Measurements from ENCODE around the gene GRM3.

GRM3 gene

DNA sequence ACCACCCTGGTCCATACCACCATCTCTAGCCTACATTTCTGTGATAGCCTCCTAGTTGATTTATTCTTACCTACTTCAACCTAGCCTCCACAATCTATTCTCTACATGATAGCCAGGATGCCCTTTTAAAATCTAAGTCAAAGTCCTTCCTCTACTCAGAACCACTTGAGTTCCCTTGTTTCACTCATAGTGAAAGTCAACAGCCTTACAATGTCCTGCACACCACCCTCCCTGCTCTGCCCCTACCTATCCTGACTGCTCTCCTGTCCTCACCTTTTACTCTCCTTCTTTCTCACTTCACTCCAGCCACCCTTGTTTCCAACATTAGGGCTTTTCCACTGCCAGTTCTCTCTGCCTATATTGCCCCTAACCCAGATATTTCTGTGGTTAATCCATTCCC, 146.7 kb downstream of the GRM3 start:
- DNase-seq = no peak

DNA sequence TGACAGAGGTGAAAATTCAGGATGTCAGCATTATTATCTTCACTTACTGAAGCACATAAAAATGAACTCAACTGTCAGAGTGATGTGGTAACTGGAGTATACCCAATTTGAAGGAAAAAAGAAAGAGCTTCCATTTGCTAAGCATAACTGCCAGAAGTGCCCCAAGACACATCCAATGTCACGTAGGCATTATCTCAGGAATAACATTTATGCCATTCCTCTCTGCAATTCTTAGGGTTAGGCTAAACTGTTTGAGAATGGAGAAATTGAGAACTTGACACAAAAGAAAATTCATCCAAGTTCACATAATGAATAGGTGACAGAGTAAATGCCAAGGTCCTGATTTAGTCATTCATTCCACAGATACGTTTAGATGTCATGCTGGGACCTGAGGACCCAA, 148.6 kb downstream of the GRM3 start:
- no peak for DNase-seq

DNA sequence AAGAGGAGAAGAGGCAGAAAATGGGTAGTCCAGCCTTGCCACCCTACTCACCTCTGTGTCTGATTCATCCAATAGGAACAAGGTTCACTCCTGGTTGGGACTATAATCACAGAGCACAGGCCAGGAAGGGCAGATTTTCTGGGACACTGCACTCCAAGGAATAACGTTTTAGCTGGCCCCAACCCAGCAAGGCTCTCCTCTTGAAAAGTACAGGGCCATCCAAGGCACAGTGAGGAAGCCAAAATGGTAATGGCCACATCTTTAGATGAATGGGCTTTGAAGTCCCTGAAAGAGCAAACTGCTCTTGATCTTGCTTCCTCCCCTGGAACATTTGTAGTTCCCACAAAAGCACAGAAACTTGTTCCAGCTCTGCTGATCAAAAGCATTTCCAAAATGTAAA, 149.4 kb downstream of the GRM3 start:
- DNase-seq = no peak

DNA sequence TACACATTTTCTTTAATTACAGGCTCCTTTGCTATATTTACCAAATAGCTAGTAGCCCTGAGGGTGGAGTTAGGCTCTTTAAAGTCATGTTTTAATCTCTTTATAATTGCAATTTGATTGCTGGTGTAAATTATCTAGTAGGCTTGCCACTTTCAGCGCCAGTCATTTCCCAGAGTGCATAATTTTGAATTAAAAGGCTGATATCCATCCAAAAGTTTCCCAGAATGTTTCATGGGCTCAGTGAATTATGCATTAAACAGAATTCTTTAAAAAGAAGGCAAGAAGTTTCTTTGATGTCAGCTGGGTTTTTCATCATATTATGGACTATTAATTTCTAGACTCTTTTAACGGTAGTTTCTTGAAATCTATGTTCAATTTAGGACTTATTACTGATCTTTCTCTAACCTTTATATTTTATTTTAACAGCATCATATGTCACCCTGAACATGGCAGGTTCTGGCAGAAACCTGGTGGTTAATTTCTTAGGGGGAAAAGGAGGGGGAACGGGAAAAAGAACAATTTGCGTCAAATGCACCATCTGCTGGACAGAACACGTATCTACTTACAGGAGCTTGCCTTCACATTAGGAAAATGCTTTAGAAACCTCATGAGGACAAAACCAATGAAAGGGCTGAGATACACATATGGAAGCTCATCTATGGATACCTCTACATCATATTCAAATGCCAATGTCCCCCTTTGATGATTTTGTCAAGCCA, 171.1 kb downstream of the GRM3 start:
- no peak for DNase-seq

DNA sequence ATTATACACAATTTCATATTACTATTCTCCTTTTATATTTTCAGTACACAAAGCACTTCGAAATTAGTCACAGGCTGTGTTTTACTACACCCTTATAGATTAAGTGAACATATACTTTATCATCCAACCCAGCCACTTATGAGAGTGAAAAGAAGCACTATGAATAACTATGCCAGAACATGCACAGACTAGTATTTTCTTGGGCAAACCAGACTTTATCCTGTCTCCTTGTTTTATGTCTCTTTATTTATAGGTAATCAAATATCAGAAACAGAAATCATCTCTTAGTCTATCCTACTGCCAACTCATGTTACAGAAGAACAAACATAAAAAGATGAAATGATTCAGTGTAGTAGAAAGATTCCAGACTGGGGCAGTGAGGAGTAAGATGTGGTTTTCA, 171.8 kb downstream of the GRM3 start:
- DNase-seq = no peak

DNA sequence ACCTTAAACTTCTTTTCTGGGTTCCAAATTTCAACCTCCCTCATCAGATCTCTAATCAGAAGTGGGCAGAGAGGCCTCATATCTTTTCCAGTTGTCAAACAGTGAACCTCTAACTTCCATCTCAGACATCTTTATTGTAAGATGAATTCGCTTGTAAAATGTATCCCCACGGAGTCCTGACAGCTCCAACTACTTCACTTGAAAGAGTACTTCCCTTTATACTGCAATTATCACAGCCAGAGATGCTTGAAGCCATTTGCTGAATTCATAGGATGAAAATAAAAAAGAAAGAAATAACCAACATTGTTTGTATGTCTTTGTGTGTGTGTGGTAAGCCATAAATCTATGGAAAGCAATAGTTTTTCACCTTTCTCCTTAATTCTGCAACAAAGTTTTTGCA, 175.2 kb downstream of the GRM3 start:
- DNase-seq = no peak

DNA sequence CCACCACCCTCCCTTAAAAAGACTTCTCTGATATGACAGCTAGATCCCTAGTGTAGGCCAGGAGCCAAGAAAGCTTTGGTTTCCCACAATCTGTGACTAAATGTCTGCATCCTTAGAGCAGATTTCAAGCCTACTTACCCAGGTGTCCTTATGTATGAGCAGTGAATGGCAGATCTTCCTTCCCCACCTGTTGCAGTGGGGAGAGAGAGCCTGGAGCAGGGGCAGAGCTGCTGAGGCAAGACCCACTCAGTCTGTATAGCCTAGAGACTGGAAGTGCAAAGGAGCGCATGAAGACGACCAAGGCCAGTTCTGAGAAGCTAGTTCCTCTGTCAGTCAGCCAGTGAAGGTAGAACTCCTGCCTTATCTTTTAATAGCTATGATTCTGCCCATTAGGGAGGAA, 180.1 kb downstream of the GRM3 start:
- DNase-seq = no peak

DNA sequence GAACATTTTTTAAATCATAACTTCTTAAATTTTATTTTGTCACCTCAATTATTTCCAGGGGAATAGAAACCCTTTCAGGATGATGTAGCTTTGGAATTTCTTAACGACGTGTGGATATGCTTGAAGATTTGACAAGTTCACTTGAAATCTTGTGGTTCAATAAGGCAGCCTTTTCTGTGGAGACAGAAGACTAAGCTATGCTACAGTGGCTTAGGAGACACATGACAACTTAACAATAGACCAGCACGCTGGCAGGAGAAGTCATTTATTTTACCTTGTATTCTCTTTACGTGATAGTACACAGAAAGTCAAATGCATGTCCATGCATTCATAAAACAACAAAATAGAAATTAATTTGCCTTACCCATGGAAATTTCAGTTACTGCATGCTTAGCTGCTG, 181.6 kb downstream of the GRM3 start:
- no peak for DNase-seq

DNA sequence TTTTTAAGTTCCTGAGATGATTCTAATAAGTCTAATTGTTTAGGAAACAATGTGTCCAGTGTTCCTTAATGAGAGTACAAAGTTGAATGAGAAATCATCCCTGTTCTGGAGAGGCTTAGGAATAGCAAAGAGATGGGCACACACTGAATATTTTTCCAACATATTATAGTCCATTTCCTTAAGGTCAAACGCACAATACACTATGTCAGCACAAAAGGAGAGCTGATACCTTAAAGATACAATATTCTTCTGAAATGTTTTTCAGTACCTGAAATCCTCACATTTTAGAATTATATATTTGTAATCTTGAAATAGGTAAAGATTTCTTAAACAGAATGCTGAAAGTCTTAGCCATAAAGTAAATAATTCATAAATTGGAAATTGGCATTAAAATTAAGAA, 183.2 kb downstream of the GRM3 start:
- no peak for DNase-seq

DNA sequence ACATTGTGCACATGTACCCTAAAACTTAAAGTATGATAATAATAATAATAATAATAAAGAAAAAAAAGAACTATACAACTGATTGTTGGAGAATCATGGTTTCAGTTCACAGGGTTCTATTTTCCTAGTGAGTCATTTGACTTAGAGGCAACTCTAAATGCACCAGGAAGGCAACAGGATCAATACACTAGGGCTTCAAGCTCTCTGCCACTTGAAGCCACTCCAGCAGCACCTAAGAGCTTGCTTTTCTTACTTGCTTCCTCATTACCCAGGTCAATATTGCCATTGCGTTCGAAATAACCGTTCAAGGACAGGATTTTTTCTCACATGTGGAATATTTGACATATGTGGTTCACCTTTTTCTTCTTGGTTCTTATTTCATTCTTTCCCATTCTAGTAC, 189.7 kb downstream of the GRM3 start:
- DNase-seq = no peak

DNA sequence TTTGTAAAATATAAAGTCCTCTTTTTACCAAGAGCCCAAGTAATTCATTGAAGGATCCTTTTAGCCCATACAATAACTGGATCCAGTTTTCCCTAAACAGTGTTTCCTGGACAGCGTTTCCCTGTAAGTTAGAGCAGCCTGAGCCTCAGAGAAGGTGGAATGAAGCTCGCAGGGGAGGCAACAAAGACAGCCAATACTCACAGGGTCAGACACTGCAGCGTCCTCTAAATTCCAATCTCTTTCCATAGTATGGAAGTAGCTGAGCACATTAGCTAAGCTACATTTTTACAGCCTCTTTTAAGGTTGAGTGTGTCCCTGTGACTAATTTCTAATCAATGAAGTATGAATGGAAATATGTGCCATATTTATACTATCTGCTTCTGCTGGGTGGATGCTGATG, 193.5 kb downstream of the GRM3 start:
- DNase-seq = no peak

DNA sequence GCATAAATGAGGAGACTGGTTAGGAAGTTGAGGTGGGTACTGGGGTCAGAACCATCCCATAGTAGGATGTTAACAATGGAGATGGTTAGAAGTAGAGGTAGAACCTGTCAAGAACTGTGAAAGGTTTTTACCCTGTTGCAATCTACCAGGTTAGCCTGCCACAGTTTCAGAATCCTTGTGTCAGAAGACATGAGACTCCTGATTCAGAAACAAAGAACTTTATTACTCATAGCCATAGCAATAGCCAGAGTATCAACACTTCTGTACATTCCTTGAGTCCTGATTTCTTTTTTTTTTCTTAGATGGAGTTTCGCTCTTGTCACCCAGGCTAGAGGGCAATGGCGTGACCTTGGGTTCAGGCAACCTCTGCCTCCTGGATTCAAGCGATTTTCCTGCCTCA, 200.9 kb downstream of the GRM3 start:
- no peak for DNase-seq

DNA sequence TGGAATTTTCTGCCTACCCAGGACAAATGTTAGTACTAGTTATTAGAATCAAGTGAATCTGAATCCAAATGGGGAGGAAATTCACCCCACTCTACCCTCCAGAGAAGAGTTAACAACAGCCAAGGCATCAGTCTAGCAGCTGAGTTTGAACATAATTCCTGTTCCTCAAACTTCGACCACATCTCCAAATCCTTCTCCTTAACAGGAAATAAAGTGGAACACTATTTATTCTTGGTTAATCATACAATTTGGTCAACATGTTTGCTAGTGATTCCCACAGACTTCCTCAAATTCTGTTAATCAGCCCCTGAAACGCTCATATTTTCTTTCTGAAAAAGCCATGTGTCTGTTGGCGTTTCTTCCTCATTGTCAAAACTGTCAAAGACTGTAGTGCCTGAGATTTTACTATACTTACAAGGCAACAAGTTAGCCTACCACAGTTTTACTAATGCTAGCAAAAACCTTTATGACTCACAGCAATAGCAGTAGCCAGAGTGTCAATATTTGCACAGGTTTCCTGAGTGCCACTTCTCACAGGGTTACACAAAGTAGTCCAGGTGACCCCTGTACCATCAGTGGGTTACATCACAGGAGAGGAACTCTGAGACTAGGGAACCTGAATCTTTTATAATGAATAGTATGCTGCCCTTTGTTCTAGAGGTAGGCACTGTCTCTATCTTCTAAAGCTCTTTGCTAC, 202.9 kb downstream of the GRM3 start:
- no peak for DNase-seq

DNA sequence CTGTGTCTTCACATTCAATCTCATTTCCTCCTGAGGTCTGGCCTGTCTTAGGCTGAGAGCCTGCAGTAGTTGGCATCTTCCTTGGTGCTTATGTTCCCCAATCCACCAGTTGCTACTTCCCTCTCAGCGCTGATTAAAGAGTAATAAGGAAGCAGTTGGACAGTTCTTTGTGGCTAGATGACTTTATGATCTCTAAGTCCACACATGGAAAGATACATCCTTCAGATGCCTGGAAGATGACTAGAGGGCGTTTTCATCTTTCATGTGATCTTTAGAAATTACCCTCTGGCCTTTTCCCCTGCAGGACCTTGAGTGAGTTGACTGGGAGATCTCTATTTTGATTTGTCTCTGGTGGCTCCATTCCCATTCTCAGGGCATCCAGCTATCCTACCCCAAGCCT, 204.5 kb downstream of the GRM3 start:
- DNase-seq = no peak

DNA sequence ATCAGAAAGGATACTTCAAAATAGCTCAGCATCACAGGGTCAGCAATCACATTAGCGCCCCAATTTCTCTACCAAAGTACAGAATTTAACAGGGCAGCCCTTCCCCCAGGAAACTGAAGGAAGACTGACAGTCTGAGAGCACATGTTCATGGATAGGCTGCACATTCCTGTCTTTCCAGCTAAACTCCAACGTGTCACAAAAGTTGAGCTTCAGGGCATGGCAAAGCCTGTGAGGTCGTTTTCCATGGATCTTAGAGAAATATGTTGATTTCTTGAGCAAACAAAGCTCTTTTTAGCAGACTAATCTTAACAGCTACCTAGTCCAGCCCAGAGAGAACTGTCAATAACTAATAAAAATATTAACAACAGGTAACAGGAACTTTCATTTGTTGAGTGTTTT, 207.9 kb downstream of the GRM3 start:
- no peak for DNase-seq

DNA sequence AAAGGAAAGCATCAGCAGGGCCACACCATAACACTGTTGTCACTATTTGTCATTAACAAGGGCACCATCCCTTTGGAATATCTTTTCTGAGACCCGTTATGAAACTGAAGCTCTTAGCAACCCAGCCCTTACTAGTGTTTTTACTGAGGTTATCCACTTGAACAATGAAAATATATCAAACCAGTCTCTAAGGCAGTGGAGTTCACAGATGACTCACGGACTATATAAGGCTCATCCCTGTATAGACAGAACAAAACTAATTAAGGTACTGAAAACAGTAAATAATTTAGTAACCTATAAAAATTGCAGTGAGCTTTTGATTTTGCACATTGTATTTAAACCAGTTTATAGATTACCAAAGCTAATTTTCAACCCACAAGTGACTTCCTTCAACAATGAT, 219.7 kb downstream of the GRM3 start:
- no peak for DNase-seq

DNA sequence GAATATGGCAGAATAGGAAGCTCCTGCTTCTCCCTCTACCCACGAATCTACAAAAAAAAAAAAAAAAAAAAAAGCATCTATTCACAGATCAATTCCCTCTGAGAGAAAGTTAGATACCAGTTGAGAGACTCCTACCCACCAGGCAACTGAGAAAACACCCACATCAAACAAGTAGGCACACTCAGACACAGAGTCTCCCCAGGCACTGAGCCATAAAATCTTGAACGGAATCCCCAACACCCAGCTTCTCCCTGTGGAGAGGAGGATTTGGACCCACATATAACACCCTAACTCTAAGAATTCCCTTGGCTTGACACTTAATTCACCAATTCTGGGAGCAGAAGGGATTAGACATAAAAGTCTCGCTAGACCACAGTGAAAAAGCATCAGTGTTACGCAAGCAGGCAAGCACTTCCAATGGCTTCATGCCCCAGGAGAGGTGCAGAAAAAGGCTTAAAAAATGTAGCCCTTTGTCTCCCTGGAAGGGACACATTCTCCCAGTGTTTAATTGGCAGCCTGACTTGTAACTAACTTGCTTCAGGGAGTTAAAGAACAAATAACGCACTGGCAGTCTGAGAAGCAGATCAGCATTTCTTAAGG, 223.6 kb downstream of the GRM3 start:
- no peak for DNase-seq

DNA sequence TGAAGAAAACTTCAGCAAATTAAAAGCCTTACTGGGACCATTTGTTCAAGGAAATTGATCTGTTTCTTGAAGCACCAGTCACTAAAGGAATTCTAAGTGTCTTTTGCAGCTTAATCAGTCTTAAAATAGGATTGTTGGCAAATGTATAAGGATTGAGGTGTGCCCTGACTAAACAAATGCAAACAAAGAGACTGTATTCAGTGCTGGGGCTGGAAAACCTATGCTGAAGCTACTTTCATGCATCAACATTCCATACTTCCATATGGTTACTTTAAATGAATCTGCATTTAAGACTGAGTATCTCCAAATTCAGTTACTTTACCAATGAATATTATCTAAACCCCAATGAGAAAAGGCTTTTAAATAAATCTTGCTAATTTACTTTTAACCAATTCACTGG, 232.4 kb downstream of the GRM3 start:
- no peak for DNase-seq

DNA sequence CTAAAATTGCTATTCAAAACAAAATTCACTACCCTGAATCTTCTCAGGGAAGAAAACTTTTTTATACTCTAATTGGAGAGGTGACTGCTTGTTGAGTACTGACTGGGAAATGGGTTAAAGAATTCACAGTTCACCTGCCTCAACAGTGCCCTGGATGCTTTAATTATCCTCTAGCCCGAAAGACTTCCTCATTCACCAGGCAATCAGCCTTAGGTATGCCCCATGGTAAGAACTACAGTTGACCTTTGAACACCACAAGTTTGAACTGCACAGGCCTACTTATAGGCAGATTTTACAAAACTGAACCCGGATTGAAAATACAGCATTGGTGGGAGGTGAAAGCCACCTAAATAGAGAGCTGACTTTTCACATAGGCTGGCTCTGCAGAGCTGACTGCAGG, 240.4 kb downstream of the GRM3 start:
- DNase-seq = no peak

DNA sequence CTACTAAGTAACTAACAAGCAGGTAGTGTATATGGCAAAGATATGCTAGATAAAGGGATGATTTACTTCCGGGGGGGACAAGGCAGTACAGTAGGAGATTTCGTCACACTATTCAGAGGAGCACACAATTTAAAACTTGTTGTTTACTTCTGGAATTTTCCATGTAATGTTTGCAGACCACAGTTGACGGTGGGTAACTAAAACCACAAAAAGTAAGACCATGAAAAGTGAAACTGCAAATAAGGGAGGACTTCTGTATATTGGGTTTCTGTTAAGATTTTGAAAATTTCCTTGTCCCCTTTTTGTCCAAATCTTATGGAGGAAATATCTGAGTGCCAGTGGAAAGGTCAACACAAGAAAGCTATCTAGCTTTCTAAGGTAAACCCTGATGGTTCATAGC, 245.8 kb downstream of the GRM3 start:
- no peak for DNase-seq

DNA sequence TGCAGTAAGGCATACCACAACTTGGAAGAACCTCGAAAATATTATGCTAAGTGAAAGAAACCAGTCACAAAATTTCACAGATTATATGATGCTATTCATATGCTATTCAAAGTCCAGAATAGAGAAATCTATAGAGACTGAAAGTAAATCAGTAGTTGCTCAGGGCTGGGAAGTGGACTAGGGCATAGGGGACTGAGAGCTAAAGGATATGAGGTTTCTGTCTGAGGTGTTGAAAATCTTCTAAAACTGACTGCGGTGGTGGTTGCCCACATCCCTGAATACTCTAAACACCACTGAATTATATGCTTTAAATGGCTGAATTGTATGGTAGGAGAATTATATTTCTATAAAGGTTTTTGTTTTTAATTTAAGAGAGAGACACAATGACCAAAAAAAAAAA, 254.5 kb downstream of the GRM3 start:
- DNase-seq = no peak

DNA sequence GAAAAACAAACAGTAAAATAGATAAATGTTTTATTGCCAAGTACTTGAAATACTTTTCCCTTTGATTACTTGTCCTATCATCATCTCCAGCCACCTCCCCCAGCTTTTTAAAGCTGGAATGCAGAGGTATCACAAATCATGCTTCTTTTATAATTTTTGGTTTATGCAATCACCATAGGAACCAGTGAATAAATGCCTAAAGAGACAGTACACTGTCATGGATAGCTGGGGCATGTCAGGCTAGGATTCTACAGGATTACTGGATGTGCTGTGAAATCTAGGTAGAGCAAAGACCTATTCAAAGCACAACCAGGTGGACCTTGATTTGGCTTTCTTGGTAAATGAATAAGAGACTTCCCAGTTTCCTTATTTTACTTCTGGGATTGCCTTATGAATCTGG, 257.2 kb downstream of the GRM3 start:
- no peak for DNase-seq

DNA sequence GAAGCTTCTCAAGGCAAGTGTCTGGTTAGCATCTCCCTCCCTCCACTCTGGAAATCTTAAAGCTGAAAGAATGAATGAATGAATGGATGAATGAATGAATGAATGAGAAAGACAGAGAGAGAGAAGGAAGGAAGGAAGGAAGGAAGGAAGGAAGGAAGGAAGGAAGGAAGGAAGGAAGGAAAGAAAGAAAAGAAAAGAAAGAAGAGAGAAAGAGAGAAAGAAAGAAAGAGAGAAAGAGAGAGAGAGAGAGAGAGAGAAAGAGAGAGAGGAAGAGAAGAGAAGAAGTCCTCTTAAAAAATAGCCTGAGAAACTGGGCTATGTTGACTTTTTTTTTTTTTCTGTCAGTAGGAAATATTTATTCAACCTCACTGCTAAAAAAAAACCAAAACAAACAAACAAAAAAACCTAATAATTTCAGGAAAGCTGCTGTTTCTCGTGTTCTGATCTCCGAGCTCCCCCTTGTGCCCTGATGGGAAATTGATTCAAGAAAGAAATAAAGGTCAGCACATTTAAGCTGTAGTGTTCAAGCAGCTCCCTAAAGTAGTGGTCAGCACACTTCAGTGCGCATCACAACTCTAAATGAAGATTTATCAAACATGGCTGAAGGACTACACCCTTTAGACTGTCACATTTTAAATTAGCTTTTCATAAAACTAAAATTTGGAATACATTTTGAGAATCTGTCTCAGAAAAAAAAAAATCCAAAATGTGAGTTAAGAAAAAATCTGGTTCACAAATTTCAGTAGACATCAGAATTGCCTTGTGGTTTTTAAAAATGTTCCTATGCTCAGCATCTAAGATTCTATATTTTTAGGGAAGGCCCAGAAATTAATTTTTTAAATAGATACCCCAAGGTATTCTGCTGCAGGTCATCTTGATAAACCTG, 261.5 kb downstream of the GRM3 start:
- no peak for DNase-seq

All from T-helper 2 cell (primary cell).